D341Med (cell line): Measurements from ENCODE around the gene TEC.
"Not testable (repeated sequence)": the region's sequence is repeated elsewhere in the genome, so short reads cannot be mapped to it uniquely, and the experiment has no call there.

Experiments
- DNase-seq: peaks from one replicate; pipeline ENCODE4 v3.0.0; 2012; ENCODE audit warnings: low spot score

The TEC gene

GRCh38 chr4:48242511-48243195 lies 27.0 kb downstream of the TEC start:
- DNase-seq = no peak

- DNase-seq = no peak
These were observed 27.9 kb downstream of the TEC start for GRCh38 chr4:48241731-48242130.

GRCh38 chr4:48237996-48238645 lies 31.5 kb downstream of the TEC start:
- no peak for DNase-seq

GRCh38 chr4:48235050-48235449 lies 34.6 kb downstream of the TEC start:
- no peak for DNase-seq

- no peak for DNase-seq
These were observed 35.1 kb downstream of the TEC start for GRCh38 chr4:48234575-48234974.

- no peak for DNase-seq
These were observed 40.7 kb downstream of the TEC start for GRCh38 chr4:48228949-48229348.

- no peak for DNase-seq
These were observed 42.0 kb downstream of the TEC start for GRCh38 chr4:48227662-48228061.

GRCh38 chr4:48226199-48226598 lies 43.4 kb downstream of the TEC start:
- no peak for DNase-seq

GRCh38 chr4:48225368-48226141 lies 44.1 kb downstream of the TEC start:
- DNase-seq = no peak

GRCh38 chr4:48224606-48225005 lies 45.0 kb downstream of the TEC start:
- no peak for DNase-seq

GRCh38 chr4:48223633-48224295 lies 45.9 kb downstream of the TEC start:
- DNase-seq = no peak

- no peak for DNase-seq
These were observed 47.1 kb downstream of the TEC start for GRCh38 chr4:48222491-48222890.

- not testable (repeated sequence) for DNase-seq
These were observed 50.2 kb downstream of the TEC start for GRCh38 chr4:48219430-48219829.

GRCh38 chr4:48216563-48216962 lies 53.1 kb downstream of the TEC start:
- DNase-seq = no peak

- DNase-seq = no peak
These were observed 53.7 kb downstream of the TEC start for GRCh38 chr4:48215977-48216376.

- DNase-seq = no peak
These were observed 57.5 kb downstream of the TEC start for GRCh38 chr4:48212165-48212564.

GRCh38 chr4:48210966-48211328 lies 58.7 kb downstream of the TEC start:
- DNase-seq = no peak

GRCh38 chr4:48205626-48206025 lies 64.0 kb downstream of the TEC start:
- DNase-seq = no peak

- no peak for DNase-seq
These were observed 64.5 kb downstream of the TEC start for GRCh38 chr4:48205107-48205506.

GRCh38 chr4:48203819-48204218 lies 65.8 kb downstream of the TEC start:
- no peak for DNase-seq

- DNase-seq = no peak
These were observed 71.9 kb downstream of the TEC start for GRCh38 chr4:48197643-48198237.

GRCh38 chr4:48196758-48197504 lies 72.7 kb downstream of the TEC start:
- DNase-seq = no peak
